Breast epithelium (tissue), 3 donors: ENCODE measurements around the gene IQSEC2.

Experiments
- POLR2A ChIP-seq: fragments of 450-650 bp; IDR thresholded peaks from one replicate; pipeline ENCODE4 v1.6.1; 2016; ENCODE audit warnings: antibody characterized with exemption, mild to moderate bottlenecking, moderate library complexity
- POLR2AphosphoS5 ChIP-seq, 3 donors: sonication (generic); formaldehyde crosslinking; IDR thresholded peaks; one replicate each; pipeline ENCODE4 v1.6.1; 2017; ENCODE audit warnings: antibody characterized with exemption in 3 of 3
- TF ChIP-seq, protein P1 (sequence below), 3 donors: fragments of 450-650 bp; IDR thresholded peaks; one replicate each; pipeline ENCODE4 v1.5.1; 2016 to 2017; ENCODE audit warnings: antibody characterized with exemption in 3 of 3, mild to moderate bottlenecking in 3 of 3, moderate library complexity in 3 of 3

GRCh38 chrX:53241558-53241957 lies 39.8 kb downstream of the IQSEC2 start:
- TF ChIP-seq POLR2A, result no peak
- TF ChIP-seq, protein P1, sequence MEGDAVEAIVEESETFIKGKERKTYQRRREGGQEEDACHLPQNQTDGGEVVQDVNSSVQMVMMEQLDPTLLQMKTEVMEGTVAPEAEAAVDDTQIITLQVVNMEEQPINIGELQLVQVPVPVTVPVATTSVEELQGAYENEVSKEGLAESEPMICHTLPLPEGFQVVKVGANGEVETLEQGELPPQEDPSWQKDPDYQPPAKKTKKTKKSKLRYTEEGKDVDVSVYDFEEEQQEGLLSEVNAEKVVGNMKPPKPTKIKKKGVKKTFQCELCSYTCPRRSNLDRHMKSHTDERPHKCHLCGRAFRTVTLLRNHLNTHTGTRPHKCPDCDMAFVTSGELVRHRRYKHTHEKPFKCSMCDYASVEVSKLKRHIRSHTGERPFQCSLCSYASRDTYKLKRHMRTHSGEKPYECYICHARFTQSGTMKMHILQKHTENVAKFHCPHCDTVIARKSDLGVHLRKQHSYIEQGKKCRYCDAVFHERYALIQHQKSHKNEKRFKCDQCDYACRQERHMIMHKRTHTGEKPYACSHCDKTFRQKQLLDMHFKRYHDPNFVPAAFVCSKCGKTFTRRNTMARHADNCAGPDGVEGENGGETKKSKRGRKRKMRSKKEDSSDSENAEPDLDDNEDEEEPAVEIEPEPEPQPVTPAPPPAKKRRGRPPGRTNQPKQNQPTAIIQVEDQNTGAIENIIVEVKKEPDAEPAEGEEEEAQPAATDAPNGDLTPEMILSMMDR (IDR thresholded peaks at IDR 0.05), result no peak
- TF ChIP-seq POLR2AphosphoS5 (IDR thresholded peaks at IDR 0.05), result no peak
